C4-2B (cell line): ENCODE data around the gene ACSF3.

ENCODE experiments used
- ZFX ChIP-seq: fragments of 450-650 bp; IDR thresholded peaks from 2 replicates; pipeline ENCODE4 v1.6.1; 2017
- TF ChIP-seq, protein P1 (sequence below): fragments of 450-650 bp; conservative IDR thresholded peaks from 2 replicates; pipeline ENCODE4 v1.5.1; 2017; ENCODE audit warnings: mild to moderate bottlenecking

GRCh38 chr16:89152831-89153700, 59.4 kb downstream of the ACSF3 start:
- TF ChIP-seq, protein P1, sequence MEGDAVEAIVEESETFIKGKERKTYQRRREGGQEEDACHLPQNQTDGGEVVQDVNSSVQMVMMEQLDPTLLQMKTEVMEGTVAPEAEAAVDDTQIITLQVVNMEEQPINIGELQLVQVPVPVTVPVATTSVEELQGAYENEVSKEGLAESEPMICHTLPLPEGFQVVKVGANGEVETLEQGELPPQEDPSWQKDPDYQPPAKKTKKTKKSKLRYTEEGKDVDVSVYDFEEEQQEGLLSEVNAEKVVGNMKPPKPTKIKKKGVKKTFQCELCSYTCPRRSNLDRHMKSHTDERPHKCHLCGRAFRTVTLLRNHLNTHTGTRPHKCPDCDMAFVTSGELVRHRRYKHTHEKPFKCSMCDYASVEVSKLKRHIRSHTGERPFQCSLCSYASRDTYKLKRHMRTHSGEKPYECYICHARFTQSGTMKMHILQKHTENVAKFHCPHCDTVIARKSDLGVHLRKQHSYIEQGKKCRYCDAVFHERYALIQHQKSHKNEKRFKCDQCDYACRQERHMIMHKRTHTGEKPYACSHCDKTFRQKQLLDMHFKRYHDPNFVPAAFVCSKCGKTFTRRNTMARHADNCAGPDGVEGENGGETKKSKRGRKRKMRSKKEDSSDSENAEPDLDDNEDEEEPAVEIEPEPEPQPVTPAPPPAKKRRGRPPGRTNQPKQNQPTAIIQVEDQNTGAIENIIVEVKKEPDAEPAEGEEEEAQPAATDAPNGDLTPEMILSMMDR, result no peak
- no peak for TF ChIP-seq ZFX
